Right lung (tissue), 5 donors: ENCODE results near the gene NAA10. TPM values are rescaled to one million over a fixed set of nuclear protein-coding genes. Genes with fewer than 3 reads are reported as not detected.

Experiments
- DNase-seq, 2 donors: peaks; one replicate each; pipeline ENCODE4 v3.0.0-alpha.2; 2013
- polyA plus RNA-seq, 5 donors: library from polyadenylated mRNA; unstranded; fragments of 120-200 nt; gene quantifications; one replicate each; pipeline versions ENCODE4 v1.2.1 to v1.2.3, GENCODE V29; 2013; ENCODE audit warnings: inconsistent platforms in 1 of 5, low replicate concordance in 1 of 5; ENCODE audit not compliant: insufficient read length in 5 of 5, insufficient read depth in 1 of 5

Gene NAA10
- polyA plus RNA-seq, 5 donors: 48.0 to 85.6 (median 53.5) TPM

- DNase-seq: no peak
These were observed 24.4 kb downstream of the NAA10 start for GRCh38 chrX:153910446-153910845.

- DNase-seq: no peak
These were observed 24.9 kb downstream of the NAA10 start for GRCh38 chrX:153909980-153910360.

- no peak for DNase-seq
These were observed 25.5 kb downstream of the NAA10 start for GRCh38 chrX:153909024-153909979.

GRCh38 chrX:153908219-153908860 lies 26.5 kb downstream of the NAA10 start:
- no peak for DNase-seq

GRCh38 chrX:153907456-153907855 lies 27.4 kb downstream of the NAA10 start:
- no peak for DNase-seq

- no peak for DNase-seq
These were observed 28.5 kb downstream of the NAA10 start for GRCh38 chrX:153906126-153906917.

- no peak for DNase-seq
These were observed 29.2 kb downstream of the NAA10 start for GRCh38 chrX:153905481-153906095.

- no peak for DNase-seq
These were observed 30.6 kb downstream of the NAA10 start, which contains the start of gene AVPR2 for GRCh38 chrX:153903991-153904957. Gene AVPR2, plus strand, starts transcription at chrX:153904673. Its CDS starts 473 bp downstream, at chrX:153905146.

GRCh38 chrX:153903238-153903980 lies 31.4 kb downstream of the NAA10 start:
- no peak for DNase-seq

- DNase-seq: no peak
These were observed 32.5 kb downstream of the NAA10 start for GRCh38 chrX:153902385-153902784.

- no peak for DNase-seq
These were observed 33.1 kb downstream of the NAA10 start for GRCh38 chrX:153901753-153902140.

GRCh38 chrX:153900831-153901752 lies 33.7 kb downstream of the NAA10 start:
- no peak for DNase-seq

- no peak for DNase-seq
These were observed 36.9 kb downstream of the NAA10 start for GRCh38 chrX:153897899-153898298.

- no peak for DNase-seq
These were observed 45.7 kb downstream of the NAA10 start for GRCh38 chrX:153889123-153889522.

GRCh38 chrX:153888344-153888743 lies 46.5 kb downstream of the NAA10 start:
- no peak for DNase-seq

- DNase-seq: no peak
These were observed 47.5 kb downstream of the NAA10 start for GRCh38 chrX:153887385-153887784.

GRCh38 chrX:153886915-153887314 lies 47.9 kb downstream of the NAA10 start:
- DNase-seq: no peak
